Measurements from ENCODE around the gene ZKSCAN7. TPM values are rescaled to one million over a fixed set of nuclear protein-coding genes. Genes with fewer than 3 reads are reported as not detected.

The ZKSCAN7 gene
- total and polyA plus RNA-seq, 2 of the 13 experiments (the other 11 are each of a cell fraction or from before 2014, with no cell fraction given) = 2.3 to 3.8 TPM

DNA sequence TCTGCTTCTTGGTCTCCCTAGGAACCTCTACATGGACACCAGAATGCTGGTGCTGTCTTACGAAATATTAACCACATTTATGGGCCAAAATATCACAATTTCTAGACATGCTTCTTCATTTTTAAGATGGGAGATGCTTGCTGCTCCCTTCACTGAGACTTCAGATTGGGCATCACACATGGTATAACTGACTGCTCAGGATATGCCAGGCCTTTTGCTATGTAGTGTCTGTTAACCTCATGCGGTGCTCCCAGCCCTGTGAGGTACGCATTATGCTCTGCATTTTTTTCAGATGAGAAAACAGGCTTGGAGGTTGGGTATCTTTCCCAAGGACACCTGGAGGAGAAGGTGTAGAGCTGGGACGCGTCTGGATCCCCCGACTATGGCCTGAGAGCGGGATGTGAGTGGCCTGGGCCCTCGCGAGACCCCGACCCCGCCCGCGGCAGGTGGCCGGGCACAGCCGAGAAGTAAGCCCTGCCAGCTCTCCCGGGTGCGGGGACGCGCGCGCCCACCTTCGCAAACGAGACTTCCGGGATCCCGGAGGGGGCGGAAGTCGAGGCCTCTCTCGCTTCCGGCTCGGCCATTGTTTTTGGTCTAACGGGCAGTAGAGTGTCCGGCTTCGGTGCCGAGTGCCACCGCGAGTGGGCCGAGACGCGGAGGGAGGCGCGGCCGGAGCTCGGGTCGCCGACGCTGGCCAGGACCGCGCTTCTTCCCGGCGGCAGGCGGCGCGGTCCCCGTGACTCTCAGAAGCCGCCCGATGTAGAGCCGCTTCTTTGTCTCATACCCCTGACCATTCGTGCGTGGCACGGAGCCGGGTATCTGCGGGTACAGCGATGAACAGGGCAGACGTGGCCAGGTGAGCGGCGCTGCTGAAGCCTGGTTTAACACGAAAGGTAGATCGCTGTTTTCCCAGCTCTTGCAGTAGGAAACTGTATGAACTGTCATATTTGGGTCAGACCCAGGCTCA, at the start of gene ZKSCAN7 (continued):
- TF ChIP-seq, protein P1, sequence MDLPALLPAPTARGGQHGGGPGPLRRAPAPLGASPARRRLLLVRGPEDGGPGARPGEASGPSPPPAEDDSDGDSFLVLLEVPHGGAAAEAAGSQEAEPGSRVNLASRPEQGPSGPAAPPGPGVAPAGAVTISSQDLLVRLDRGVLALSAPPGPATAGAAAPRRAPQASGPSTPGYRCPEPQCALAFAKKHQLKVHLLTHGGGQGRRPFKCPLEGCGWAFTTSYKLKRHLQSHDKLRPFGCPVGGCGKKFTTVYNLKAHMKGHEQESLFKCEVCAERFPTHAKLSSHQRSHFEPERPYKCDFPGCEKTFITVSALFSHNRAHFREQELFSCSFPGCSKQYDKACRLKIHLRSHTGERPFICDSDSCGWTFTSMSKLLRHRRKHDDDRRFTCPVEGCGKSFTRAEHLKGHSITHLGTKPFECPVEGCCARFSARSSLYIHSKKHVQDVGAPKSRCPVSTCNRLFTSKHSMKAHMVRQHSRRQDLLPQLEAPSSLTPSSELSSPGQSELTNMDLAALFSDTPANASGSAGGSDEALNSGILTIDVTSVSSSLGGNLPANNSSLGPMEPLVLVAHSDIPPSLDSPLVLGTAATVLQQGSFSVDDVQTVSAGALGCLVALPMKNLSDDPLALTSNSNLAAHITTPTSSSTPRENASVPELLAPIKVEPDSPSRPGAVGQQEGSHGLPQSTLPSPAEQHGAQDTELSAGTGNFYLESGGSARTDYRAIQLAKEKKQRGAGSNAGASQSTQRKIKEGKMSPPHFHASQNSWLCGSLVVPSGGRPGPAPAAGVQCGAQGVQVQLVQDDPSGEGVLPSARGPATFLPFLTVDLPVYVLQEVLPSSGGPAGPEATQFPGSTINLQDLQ (CRISPR knock-in tag; IDR thresholded peaks at IDR 0.05) = no peak
- TF ChIP-seq TBX3 (IDR thresholded peaks at IDR 0.05; ENCODE audit: borderline replicate concordance) (no peak), ZC3H13 (CRISPR knock-in tag; IDR thresholded peaks at IDR 0.05) (peak; percentile 48; the same call in 1 of the 2 replicates), REPIN1 (CRISPR knock-in tag; IDR thresholded peaks at IDR 0.05; ENCODE audit: borderline replicate concordance, low read depth) (no peak), SIX4 (CRISPR knock-in tag; IDR thresholded peaks at IDR 0.05) (no peak), ZNF292 (CRISPR knock-in tag; IDR thresholded peaks at IDR 0.05; ENCODE audit: borderline replicate concordance, low read depth) (no peak), GTF3A (CRISPR knock-in tag; conservative IDR thresholded peaks at IDR 0.05) (no peak), SMAD3 (CRISPR knock-in tag; IDR thresholded peaks at IDR 0.05) (no peak), ZSCAN9 (CRISPR knock-in tag; IDR thresholded peaks at IDR 0.05; ENCODE audit: borderline replicate concordance) (no peak), KDM6A (CRISPR knock-in tag; IDR thresholded peaks at IDR 0.05; ENCODE audit: low read depth) (no peak), GABPA (IDR thresholded peaks at IDR 0.05; ENCODE audit: low read depth, low read length) (peak; percentile 80), GABPA (CRISPR knock-in tag; IDR thresholded peaks at IDR 0.05; ENCODE audit: low read depth) (peak; percentile 89), PLRG1 (conservative IDR thresholded peaks at IDR 0.05) (no peak), HDAC1 (CRISPR knock-in tag; IDR thresholded peaks at IDR 0.05) (no peak), ZNF556 (CRISPR knock-in tag; IDR thresholded peaks at IDR 0.05; ENCODE audit: borderline replicate concordance) (peak; percentile 53; the same call in 1 of the 2 replicates)
- TF ChIP-seq, protein P2, sequence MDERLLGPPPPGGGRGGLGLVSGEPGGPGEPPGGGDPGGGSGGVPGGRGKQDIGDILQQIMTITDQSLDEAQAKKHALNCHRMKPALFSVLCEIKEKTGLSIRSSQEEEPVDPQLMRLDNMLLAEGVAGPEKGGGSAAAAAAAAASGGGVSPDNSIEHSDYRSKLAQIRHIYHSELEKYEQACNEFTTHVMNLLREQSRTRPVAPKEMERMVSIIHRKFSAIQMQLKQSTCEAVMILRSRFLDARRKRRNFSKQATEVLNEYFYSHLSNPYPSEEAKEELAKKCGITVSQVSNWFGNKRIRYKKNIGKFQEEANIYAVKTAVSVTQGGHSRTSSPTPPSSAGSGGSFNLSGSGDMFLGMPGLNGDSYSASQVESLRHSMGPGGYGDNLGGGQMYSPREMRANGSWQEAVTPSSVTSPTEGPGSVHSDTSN (CRISPR knock-in tag; IDR thresholded peaks at IDR 0.05) = no peak
- TF ChIP-seq, protein P3, sequence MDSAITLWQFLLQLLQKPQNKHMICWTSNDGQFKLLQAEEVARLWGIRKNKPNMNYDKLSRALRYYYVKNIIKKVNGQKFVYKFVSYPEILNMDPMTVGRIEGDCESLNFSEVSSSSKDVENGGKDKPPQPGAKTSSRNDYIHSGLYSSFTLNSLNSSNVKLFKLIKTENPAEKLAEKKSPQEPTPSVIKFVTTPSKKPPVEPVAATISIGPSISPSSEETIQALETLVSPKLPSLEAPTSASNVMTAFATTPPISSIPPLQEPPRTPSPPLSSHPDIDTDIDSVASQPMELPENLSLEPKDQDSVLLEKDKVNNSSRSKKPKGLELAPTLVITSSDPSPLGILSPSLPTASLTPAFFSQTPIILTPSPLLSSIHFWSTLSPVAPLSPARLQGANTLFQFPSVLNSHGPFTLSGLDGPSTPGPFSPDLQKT (CRISPR knock-in tag; IDR thresholded peaks at IDR 0.05; ENCODE audit: borderline replicate concordance) = no peak
- TF ChIP-seq, protein P4, sequence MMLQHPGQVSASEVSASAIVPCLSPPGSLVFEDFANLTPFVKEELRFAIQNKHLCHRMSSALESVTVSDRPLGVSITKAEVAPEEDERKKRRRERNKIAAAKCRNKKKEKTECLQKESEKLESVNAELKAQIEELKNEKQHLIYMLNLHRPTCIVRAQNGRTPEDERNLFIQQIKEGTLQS (CRISPR knock-in tag; IDR thresholded peaks at IDR 0.05) = no peak
- TF ChIP-seq, protein P5, sequence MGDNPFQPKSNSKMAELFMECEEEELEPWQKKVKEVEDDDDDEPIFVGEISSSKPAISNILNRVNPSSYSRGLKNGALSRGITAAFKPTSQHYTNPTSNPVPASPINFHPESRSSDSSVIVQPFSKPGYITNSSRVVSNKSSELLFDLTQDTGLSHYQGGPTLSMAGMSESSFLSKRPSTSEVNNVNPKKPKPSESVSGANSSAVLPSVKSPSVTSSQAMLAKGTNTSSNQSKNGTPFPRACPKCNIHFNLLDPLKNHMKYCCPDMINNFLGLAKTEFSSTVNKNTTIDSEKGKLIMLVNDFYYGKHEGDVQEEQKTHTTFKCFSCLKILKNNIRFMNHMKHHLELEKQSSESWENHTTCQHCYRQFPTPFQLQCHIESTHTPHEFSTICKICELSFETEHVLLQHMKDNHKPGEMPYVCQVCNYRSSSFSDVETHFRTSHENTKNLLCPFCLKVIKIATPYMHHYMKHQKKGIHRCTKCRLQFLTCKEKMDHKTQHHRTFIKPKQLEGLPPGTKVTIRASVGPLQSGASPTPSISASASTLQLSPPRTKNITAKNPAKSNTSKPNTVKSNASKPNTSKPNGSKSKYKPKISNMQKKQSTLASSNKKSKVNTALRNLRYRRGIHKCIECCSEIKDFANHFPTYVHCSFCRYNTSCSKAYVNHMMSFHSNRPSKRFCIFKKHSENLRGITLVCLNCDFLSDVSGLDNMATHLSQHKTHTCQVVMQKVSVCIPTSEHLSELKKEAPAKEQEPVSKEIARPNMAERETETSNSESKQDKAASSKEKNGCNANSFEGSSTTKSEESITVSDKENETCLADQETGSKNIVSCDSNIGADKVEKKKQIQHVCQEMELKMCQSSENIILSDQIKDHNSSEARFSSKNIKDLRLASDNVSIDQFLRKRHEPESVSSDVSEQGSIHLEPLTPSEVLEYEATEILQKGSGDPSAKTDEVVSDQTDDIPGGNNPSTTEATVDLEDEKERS (CRISPR knock-in tag; IDR thresholded peaks at IDR 0.05) = no peak
